ENCODE data around the gene SP4. TPM values are rescaled to one million over a fixed set of nuclear protein-coding genes. Genes with fewer than 3 reads are reported as not detected.

The SP4 gene
- polyA plus RNA-seq, 5 donors = 6.8 to 10.8 (median 9.0) TPM

Other genes starting within 250 kb of the SP4 start
- 1 to 10 TPM; 2.4 to 6.5 (median 3.6) TPM for gene DNAH11, start 115.0 kb downstream of the SP4 start, polyA plus RNA-seq (ENCODE audit: insufficient read depth in 1 of 5, insufficient read length in 5 of 5, low replicate concordance in 1 of 5)

Data from right lung (tissue), 5 donors.